HS-5 (cell line): ENCODE results near the gene TES.
A peak's percentile ranks its signal among the peaks of the same experiment; 100 is the strongest.

Experiments used
- DNase-seq: peaks from one replicate; pipeline ENCODE4 v3.0.0-alpha.2; 2012; ENCODE audit warnings: low read depth

The TES gene

GRCh38 chr7:116194115-116194514 is 16.2 kb upstream of the TES start:
- DNase-seq = no peak

DNA sequence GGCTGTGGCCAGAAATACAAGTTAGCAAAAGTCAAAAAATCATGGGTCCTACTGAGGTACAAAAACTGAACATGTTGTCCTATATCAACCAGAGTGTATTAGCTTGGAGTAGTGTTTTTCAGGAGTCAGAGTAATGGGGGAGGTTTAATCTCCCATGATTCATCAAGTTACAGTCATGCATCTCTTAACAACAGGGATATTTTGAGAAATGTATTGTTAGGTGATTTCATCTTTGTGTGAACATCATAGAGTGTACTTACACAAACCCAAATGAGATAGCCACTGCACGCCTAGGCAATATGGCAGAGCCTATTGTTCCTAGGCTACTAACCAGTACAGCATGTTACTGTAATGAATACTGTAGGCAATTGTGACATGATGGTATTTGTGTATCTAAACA is 14.9 kb upstream of the TES start:
- no peak for DNase-seq

DNA sequence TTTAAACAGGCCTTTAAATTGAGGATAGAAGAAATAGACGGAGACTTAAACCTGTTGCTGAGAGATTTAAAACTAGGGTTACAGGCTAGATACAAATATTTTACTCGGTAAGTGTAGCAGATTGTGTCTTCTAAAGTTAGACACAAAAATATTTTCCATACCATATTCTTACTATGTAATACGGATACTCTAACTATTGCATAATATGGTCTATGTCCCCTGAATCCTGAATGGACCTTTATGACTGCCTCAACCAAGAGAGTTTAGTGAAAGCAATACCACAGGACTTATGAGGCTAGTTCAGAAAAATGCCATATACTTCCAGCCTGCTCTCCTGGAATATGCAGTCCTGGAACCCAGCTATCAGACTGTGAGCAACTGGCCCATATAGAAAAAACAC is 13.4 kb upstream of the TES start:
- DNase-seq = no peak

GRCh38 chr7:116197360-116197759 is 13.0 kb upstream of the TES start:
- DNase-seq = no peak

DNA sequence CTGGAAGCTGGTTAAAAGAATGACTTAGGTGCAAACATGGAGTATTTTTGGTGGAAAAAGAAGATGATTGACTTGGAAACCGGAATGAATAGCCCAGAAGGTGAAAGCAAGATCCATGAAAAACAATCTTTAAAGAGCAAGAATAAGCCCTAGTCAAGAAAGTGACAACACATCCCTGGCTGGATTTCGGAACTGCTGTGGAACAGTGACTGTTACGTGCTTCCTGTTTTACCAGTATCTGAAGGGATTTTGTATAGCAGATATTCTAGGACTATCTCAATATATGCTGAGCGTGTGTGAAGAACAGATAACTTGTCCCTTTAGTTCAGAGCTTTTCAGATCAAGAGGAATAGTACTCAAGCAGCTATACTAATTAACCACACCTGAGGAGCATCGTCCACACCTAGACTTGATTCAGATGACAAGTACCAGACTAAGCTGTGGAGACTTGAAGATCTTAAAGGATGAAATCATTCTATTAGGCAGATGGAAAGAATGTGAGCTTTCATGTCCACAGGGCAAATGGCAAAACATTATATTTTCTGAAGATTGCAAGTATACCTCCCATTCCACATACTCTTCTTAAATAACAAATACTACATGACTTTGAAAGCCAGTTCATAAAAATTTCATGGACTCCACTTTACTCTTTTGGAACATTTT is 11.5 kb upstream of the TES start:
- DNase-seq = no peak

DNA sequence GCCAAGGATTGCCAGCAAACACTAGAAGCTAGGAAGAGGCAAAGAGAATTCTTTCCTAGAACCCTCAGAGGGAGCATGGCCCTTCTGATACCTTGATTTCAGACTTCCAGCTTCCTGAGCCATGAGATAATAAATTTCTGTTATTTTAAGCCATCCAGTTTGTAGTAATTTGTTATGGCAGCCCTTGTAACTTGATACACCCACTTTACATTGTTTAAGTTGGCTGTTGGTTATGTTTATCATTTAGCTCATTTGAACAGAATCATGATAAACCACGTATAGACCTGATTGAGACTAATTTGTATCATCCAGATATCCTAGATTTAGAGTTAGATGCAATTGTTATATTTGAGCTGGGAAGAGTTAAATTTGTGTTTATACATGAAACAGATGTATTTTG is 9.4 kb upstream of the TES start:
- no peak for DNase-seq

DNA sequence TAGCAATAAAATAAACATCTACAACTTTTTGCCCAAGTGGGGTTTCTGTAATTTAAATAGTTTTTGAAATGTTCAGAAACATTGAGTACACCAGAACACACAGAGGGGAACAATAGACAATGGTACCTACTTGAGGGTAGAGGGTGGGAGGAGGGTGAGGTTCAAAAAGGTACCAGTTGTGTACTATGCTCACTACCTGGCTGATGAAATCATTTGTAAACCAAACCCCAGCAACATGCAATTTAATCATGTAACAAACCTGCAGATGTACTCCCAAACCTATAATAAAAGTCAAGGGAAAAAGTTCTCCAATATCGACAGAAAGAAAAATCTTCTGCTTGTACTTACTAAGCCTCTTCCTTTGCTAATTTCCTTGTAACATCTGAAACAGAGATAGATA is 4.2 kb upstream of the TES start:
- no peak for DNase-seq

DNA sequence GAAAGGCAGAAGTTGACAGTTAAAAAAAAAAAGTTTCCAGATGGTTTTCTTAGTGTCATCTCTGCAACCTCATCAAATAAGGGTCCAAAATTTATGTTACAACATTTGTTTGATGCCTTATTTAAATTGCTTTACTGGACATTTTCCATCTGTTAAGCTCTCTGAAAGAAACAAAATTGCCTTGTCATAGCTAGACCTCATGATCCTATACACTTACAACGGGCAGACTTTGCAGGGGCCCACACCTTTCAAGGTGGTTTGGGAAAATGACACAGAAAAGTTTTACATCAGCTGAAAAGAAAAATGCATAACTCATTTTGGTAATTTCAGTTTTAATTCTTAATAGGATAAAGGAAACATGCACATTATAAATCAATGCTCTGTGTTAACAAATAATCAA is 1.4 kb upstream of the TES start:
- DNase-seq = no peak

DNA sequence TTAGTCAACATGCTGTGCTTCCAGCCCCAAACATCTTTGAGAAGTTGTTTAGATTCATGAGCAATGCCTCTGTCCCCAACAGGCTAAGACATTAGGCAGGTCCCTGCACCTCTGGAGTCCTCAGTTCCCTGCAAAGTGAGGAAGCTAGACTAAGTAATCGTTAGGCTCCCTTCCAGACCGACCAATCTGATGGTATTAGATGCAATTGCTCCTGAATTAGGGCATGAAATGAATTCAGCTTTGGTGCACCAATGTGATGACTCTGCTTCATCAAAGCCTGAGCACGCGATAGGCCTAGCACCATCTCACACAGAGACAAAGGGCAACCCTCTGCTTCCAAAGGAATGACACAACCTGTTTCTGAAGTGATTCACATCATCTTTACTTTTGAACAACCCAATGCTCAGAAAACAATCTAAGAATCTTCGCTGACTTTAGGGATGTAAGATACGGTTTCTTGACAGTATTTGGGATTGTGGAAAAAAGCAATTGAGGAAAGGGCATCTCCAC is 723 bp upstream of the TES start:
- DNase-seq = no peak

DNA sequence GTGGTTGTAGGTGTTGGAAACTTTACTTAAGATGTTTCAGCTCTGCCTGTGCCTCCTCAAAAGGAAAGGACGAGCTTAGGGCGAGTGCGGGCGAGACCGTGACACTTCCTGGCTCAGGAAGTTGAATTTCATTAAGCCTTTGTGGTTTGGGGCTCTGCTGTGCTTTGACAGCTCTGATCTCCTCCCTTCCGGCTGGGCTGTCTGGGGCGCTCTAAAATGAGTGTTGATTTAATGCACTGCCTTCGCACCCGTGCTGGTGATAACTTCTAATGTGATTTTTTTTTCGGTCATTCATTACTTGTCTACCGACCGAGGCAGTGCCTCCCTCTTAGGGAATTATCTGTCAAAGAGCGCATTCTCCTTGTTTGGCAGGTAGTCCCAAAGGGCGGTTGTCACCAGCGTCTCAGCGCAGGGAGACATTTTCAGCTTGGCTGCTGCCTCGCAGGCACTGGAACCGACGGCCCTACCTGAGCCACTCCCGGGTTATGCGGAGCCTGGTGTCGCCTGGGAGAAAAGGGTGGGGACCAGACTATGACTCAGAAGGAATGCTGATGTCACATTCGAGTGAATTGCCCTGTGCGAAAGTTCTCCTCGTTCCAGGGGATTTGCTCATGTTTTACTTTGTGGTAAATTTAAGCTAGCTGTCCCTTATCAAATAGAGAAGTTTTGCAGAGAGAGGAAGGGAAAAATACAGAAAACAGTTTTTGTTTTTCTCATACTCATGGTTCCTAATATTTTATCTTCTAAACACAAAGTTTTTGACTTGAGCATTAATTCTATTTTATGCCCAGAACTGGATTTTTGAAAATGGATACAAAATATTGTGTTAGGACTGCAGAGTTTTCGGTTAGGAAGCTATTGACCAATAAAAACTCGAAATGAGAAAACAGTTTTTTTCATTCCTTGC is 920 bp downstream of the TES start:
- DNase-seq = no peak

- DNase-seq = no peak
Observed at GRCh38 chr7:116211913-116212596, 1.7 kb downstream of the TES start.

- no peak for DNase-seq
Observed at GRCh38 chr7:116212869-116213268, 2.5 kb downstream of the TES start.

DNA sequence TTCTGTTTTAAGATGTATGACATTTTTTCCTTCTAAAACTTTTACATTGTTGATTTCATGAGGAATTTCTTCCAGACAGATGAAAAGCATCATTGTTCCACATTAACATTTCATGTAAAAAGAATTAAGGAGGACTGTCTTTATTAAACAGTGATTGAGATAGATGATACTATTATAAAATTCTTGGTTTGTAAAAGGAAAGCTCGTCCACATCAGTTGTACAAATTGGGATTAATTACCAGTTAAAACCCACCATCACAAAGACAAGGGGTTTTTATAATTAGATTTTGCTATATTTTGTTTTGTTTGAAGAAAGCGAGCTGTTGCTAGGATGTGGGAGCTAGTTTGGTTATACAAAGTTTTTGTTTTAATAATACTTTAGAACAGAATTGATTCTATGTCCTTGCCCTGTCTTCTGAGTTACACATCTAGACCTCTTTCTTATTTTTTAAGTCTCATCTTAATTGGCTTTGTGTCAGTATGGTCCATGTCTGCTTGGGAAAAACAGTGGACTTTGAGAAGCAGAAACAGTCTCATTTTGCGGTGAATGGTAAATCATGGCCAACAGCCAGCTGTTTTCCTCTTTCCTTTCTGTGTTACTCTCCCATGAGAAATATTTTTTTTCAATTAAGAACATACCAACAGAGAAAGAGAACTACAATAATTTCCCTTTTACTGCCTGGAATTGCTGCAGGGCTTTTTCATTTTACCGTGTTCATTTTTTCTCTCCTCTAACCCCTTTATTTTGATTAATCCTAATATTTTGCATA is 3.2 kb downstream of the TES start:
- DNase-seq = no peak

DNA sequence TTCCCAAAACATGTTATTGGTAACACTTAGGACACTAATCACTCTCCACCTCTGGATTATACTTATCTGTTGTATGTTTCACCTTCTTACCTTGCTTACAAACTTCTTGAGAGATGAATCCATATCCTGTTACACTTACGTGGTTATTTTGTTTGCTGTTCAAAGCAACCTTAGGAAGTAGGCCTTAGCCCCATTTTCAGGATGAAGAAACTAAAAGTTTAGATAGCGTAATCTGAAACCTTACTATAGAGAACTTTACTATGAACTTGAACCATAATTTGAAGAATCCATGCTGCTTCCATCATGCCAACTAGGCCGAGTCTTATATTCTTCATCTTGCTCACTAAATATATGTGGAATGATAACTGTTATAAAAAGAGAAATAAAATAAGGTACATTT is 4.6 kb downstream of the TES start:
- DNase-seq = no peak

GRCh38 chr7:116215551-116215950 is 5.2 kb downstream of the TES start:
- DNase-seq = no peak

DNA sequence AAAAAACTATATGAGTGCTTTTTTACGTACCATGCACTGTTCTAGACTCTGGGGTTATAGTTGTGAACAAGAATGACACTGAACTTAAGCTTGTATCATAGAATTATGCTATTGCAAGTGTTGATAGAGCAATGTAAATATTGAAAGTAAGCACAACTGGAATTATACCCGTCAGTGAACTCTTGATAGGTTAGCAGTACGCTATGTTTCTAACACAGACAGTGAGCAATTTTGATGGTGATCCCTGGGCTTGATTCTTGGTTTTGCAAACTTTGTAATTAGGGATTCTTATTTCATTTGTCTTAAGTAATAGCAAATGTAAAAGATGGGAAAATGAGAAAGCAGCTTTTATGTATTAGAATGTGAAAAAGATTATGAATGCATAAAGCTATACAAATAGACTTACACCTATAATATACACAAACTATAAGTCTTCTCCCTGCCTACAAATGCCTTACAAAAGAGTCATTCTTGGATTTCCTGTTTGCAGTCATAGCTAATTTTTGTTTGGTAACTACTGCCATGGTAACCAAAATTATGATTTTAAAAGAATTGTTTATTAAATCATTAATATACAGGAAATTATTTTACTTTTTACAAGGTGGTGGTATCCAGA is 6.7 kb downstream of the TES start:
- DNase-seq = no peak

DNA sequence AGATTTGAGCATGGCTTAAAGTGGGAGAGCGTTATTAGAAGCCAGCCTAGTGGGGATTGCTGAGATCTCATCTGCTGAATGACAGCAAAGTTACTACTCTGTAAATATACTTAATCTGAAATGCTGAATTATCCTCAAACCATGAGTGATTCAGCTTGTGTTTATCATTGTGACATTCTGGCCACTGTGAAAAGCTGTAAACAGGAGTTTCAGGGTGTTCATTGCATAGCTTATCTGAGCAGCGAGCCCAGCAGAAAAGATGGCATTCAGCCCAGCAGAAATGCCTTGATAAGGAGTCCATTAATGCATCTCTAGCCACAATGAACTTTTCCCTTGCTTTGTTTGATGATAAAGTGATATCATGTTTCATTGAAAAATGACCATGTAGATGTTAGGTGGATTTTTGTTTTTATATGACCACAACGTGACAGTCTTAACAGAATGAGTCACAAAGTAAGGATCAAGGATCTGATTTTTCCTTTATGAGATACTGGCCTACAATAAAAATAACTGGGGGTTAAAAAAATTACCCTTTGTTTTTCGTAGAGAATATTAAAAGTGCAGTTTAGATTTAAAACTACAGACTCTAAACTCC is 7.8 kb downstream of the TES start:
- DNase-seq = peak; percentile 76

DNA sequence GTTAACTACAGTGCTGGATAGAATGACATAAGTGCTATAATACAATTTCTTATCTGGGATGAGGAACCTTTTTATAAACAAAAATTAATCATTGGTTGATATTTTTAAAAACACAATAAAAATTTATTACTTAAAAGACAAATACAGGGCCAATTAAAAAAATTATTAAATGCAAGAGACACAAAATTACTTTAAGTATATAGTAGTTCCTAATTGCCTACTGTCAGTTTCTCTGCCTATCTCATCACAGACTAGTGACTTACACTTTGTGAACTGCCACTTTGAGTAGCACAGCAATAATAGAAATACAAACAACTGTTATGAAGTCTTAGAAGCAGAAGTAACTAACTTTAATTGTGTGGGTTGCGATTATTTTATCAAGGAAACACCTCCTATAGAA is 8.4 kb downstream of the TES start:
- no peak for DNase-seq

- DNase-seq = no peak
Observed at GRCh38 chr7:116219288-116219687, 8.9 kb downstream of the TES start.

DNA sequence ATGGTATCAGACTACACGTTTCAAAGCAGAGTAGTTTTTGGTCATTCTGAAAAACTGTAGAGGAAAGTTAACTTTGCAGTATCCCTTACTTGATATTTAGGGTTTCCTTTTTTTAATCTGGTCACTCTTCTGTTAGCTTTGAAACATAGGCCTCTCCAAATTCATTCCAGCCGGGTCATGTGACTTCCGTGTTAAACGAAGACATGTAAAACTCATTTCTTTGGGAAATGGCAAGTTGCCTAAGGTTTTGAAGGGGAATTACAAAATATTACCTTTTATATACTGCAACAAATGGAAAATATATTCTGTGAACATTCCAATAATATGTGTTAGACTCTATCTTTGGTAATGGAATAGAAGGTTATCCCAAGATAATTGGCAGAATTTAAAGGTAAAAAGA is 9.5 kb downstream of the TES start:
- no peak for DNase-seq

- no peak for DNase-seq
Observed at GRCh38 chr7:116222501-116222900, 12.2 kb downstream of the TES start.
